SIG-M5 treated with dmso at 0.1 percent for 504 hours (cell line): ENCODE measurements around the gene ABHD6.

Source experiments
- DNase-seq: peaks from one replicate; lab custom pipeline; 2025; ENCODE audit not compliant: unreplicated experiment; lab: John Stamatoyannopoulos, UW

The ABHD6 gene

DNA sequence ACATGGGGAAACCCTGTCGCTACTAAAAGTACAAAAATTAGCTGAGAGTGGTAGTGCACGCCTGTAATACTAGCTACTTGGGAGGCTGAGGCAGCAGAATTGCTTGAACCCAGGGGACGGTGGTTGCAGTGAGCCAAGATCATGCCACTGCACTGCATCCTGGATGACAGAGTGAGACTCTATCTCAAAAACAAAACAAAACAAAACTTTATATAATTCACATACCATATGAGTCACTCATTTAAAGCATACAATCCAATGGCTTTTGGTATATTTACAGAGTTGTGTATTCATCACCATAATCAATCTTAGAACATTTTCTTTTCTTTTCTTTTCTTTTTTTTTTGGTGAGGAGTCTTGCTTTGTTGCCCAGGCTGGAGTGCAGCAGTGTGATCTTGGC lies 103.8 kb downstream of the ABHD6 start:
- DNase-seq = no peak

- DNase-seq = no peak
Observed at GRCh38 chr3:58342676-58343075, 105.1 kb downstream of the ABHD6 start.
